ENCODE data around the gene VIM. TPM values are rescaled to one million over a fixed set of nuclear protein-coding genes. Genes with fewer than 3 reads are reported as not detected.

Gene VIM
- total RNA-seq, 1 experiment from 2014 or later, result 50.4 TPM

DNA sequence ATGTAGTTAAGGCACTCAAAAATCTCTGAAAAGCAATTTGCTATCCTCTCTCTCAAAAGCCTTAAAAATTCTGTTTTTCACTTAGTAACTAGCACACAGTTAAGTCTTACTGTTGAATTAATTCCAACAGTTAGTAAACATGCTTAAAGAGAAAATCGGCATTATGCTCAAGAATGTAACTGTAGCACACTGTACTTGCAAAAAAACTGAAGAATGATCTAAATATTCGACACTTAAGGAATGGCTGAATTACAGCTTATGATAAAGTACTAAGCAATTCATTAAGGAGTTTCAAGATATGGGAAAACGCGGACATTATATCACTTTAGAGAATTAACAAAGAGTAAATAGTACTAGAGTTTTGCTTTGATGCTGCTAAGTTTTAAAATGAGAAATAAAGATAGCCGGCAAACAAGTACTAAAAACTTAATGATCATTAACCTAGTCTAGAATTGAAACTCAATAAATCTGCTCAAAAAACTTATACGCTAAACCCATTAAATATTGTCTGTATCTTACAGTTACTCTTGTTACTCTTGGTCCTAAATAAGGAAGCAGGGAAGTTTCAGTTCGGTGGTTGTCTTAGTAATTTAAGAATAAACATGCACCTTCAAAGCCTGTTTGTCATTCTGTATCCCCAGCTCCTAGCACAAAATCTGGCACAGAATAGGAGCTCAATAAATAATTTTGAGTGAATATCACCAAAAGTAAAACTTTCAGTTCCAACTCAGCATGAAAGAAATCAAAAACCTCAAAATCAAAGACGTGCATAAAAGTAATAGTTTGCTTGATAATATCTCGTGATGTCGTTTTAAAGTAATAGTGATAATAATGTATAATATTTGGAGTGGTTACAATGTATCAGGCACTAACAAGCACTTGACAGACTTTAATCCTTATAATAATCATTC lies 27.8 kb upstream of the VIM start:
- H3K27ac Mint-ChIP-seq (ENCODE audit: unreplicated experiment), result peak overlapping the region; percentile 98
- BruUV-seq (replicated peaks), result TSS peak; percentile 54
- H3K36me3 Mint-ChIP-seq (ENCODE audit: insufficient read depth, unreplicated experiment), result peaks cover 11% of the 10 kb centered on the region
- H3K9me3 Mint-ChIP-seq (ENCODE audit: unreplicated experiment), result peaks cover 9% of the 10 kb centered on the region
- CTCF ChIA-PET, result interaction anchor here (0.6 to 1.4 kb wide), 2 partner anchors 84 to 247 kb away, joined by 4 to 5 read pairs; no protein-coding TSS in a partner anchor
- H3K4me1 Mint-ChIP-seq (ENCODE audit: low read depth, unreplicated experiment), result peaks cover 36% of the 10 kb centered on the region
- H3K27me3 ChIP-seq (replicated peaks; ENCODE audit: control insufficient read depth, insufficient read depth, low read length), result no peaks in the 10 kb centered on the region
- no peaks in the 10 kb centered on the region for H3K36me3 ChIP-seq (ENCODE audit: control insufficient read depth, insufficient read depth, low read length)
- POLR2A ChIA-PET, result interaction anchor here (1.7 kb wide), 1 partner anchor 444 kb away, joined by 6 read pairs; the partner anchor contains the start of gene STAM
- no peaks in the 10 kb centered on the region for H3K27me3 Mint-ChIP-seq (ENCODE audit: insufficient read depth, unreplicated experiment)
- DNase-seq, result no peak
- peak overlapping the region; percentile 99 for H3K4me3 Mint-ChIP-seq (ENCODE audit: unreplicated experiment)
- H3K4me3 ChIP-seq (ENCODE audit: low read depth, low read length), result peak overlapping the region; percentile 59
- intact Hi-C loops (cut with micrococcal nuclease; ENCODE audit: unreplicated experiment), result no loop called here
- no peaks in the 10 kb centered on the region for H3K9me3 ChIP-seq
- TF ChIP-seq, protein P1, sequence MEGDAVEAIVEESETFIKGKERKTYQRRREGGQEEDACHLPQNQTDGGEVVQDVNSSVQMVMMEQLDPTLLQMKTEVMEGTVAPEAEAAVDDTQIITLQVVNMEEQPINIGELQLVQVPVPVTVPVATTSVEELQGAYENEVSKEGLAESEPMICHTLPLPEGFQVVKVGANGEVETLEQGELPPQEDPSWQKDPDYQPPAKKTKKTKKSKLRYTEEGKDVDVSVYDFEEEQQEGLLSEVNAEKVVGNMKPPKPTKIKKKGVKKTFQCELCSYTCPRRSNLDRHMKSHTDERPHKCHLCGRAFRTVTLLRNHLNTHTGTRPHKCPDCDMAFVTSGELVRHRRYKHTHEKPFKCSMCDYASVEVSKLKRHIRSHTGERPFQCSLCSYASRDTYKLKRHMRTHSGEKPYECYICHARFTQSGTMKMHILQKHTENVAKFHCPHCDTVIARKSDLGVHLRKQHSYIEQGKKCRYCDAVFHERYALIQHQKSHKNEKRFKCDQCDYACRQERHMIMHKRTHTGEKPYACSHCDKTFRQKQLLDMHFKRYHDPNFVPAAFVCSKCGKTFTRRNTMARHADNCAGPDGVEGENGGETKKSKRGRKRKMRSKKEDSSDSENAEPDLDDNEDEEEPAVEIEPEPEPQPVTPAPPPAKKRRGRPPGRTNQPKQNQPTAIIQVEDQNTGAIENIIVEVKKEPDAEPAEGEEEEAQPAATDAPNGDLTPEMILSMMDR (IDR thresholded peaks at IDR 0.05; ENCODE audit: insufficient read depth in 1 of 2, low read depth in 1 of 2, low read length in 1 of 2, severe bottlenecking in 1 of 2, unreplicated experiment in 1 of 2), result no peak
- peaks cover 20% of the 10 kb centered on the region for H3K4me1 ChIP-seq

DNA sequence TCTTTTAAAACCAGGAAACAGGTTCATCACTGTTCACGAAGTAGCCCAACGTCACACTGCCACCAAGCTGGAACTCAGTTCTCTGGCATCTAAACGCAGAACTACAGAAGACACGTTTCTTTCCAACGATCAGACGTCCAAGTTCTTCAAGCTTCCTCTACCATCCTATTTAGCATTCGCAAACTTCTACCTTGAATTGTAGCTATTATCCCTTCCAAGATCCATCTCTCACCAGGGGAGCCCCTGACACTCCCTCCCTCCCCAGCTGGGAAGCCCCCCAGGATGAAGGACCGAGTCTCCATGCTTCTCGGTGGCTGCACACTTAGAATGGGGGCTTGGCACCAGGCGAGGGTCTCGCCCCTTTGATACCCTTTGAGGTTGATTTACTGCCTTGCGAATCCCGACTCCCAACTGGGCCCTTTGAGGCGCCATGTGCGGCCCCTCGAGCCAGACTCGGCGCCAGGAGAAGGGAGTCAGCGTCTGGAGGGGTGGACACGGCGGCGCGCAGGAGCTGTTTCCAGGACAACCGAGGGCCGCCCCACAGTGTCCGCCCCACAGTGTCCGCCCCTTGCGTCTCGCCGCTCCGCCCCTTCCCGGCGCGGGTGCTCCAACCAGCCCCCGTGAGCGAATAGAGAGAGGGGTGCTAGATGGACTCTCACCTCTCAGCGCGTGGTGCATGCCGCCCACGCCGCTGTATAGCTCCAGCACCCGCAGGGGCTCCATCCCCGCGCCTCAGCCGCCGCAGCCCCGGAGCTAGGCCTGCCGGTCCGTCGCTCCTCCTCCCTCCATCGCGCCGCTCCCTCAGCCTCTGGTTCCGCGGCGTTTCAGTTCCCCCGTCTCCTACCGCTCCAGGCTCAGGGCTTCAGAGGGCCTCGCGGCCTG lies 26.9 kb upstream of the VIM start, which contains the start of gene TRDMT1:
TSS of gene TRDMT1 (minus strand) at position 761 of the 882 bp plus-strand sequence. CDS start at position 723, 38 bp downstream.
- no peaks in the 10 kb centered on the region for H3K9me3 ChIP-seq
- Mint-ChIP-seq H3K4me1 (ENCODE audit: low read depth, unreplicated experiment) (peaks cover 36% of the 10 kb centered on the region), H3K9me3 (ENCODE audit: unreplicated experiment) (peaks cover 9% of the 10 kb centered on the region), H3K36me3 (ENCODE audit: insufficient read depth, unreplicated experiment) (peaks cover 11% of the 10 kb centered on the region), H3K27me3 (ENCODE audit: insufficient read depth, unreplicated experiment) (no peaks in the 10 kb centered on the region), H3K27ac (ENCODE audit: unreplicated experiment) (peak within 1 kb of the TSS; percentile 98), H3K4me3 (ENCODE audit: unreplicated experiment) (peak within 1 kb of the TSS; percentile 99)
- H3K36me3 ChIP-seq (ENCODE audit: control insufficient read depth, insufficient read depth, low read length), result no peaks in the 10 kb centered on the region
- H3K4me3 ChIP-seq (ENCODE audit: low read depth, low read length), result peak within 1 kb of the TSS; percentile 59
- H3K4me1 ChIP-seq, result peaks cover 20% of the 10 kb centered on the region
- BruUV-seq (replicated peaks), result no TSS peak
- POLR2A ChIA-PET, result interaction anchor here (1.2 to 1.7 kb wide), 2 partner anchors 384 to 443 kb away, joined by 3 to 6 read pairs; partner anchors contain the start of genes RSU1 and STAM
- DNase-seq, result peak; percentile 92 to 93
- CTCF ChIA-PET, result interaction anchor here (0.5 to 1.4 kb wide), 5 partner anchors 22 to 248 kb away, joined by 3 to 5 read pairs (median 4); no protein-coding TSS in a partner anchor
- H3K27me3 ChIP-seq (replicated peaks; ENCODE audit: control insufficient read depth, insufficient read depth, low read length), result no peaks in the 10 kb centered on the region
- intact Hi-C loops (cut with micrococcal nuclease; ENCODE audit: unreplicated experiment), result loop anchor here (1.0 kb wide), 2 partner anchors 29 to 86 kb away; no protein-coding TSS in a partner anchor
- TF ChIP-seq, protein P1 (IDR thresholded peaks at IDR 0.05; ENCODE audit: insufficient read depth in 1 of 2, low read depth in 1 of 2, low read length in 1 of 2, severe bottlenecking in 1 of 2, unreplicated experiment in 1 of 2), result peak in 1 of 2 experiments; percentile 6

Measured in Caco-2 (cell line).